Measurements from ENCODE around the gene TMEM135. TPM values are rescaled to one million over a fixed set of nuclear protein-coding genes. Genes with fewer than 3 reads are reported as not detected.
"Not testable (repeated sequence)": the region's sequence is repeated elsewhere in the genome, so short reads cannot be mapped to it uniquely, and the experiment has no call there.

The TMEM135 gene
- total RNA-seq, 2 experiments from 2014 or later = 25.5 to 26.0 TPM

DNA sequence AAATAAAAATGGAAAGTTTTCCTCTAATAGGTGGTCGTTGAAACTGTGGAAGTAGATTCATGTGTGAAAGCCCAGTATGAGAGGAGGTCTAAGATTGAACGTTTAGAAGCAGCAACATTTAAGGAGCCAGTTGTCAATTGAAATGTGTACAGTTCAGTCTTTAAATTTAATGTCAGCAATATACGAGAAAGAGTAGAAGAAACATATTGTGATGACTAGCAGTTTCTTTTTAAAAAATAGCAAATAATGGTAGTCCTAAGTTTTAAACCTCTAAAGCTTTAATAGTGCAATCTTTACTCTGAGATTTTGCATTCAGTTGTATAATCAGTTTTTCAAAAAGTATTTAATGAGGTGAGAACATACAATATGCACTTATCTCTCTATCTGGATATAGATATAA is 44.9 kb downstream of the TMEM135 start:
- no peak overlapping the region for H3K27ac Mint-ChIP-seq
- H3K4me1 Mint-ChIP-seq = peaks cover 25% of the 10 kb centered on the region
- no peak overlapping the region for H3K4me3 Mint-ChIP-seq
- ATAC-seq (no peak), DNase-seq (no peak)
- H3K27me3 Mint-ChIP-seq = no peaks in the 10 kb centered on the region
- H3K36me3 Mint-ChIP-seq (ENCODE audit: low read depth) = peaks cover 28% of the 10 kb centered on the region
- intact Hi-C loops (cut with DNase I, micrococcal nuclease) = loop anchor here in 1 of 2 experiments (10.0 kb wide), 1 partner anchor 48 kb away; the partner anchor contains the start of gene TMEM135
- peaks cover 9% of the 10 kb centered on the region for H3K9me3 Mint-ChIP-seq (ENCODE audit: low read depth)
- ChIA-PET POLR2A (no interaction called here), CTCF (interaction anchor here (1.8 kb wide), 1 partner anchor 15 kb away, joined by 8 read pairs; no protein-coding TSS in a partner anchor)

DNA sequence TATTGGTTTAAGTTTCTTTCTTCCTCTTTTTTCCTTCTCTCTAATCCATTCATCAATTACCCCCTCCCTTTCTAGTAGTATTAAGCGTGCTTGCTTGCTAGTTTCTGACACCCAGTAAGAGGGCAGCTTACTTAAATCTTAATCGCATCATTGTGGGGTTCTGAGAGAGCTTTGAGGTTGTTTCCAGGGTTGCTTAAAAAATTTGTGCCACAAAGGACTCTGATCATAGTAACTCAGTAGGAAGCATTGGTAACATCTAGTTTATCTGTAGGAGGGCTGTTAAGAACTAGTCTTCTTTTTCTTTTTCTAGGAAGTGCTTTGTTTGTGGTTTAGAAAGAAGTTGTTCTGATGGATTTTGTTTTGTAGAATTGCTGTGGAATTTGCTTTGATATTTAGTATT is 45.3 kb downstream of the TMEM135 start:
- intact Hi-C loops (cut with DNase I, micrococcal nuclease) = loop anchor here in 1 of 2 experiments (10.0 kb wide), 1 partner anchor 48 kb away; the partner anchor contains the start of gene TMEM135
- Mint-ChIP-seq H3K27ac (peak overlapping the region; percentile 47), H3K9me3 (ENCODE audit: low read depth) (peaks cover 8% of the 10 kb centered on the region), H3K36me3 (ENCODE audit: low read depth) (peaks cover 31% of the 10 kb centered on the region), H3K27me3 (no peaks in the 10 kb centered on the region), H3K4me1 (peaks cover 25% of the 10 kb centered on the region), H3K4me3 (no peak overlapping the region)
- POLR2A ChIA-PET = no interaction called here
- DNase-seq (no peak), ATAC-seq (no peak)
- CTCF ChIA-PET = interaction anchor here (1.8 kb wide), 1 partner anchor 15 kb away, joined by 8 read pairs; no protein-coding TSS in a partner anchor

DNA sequence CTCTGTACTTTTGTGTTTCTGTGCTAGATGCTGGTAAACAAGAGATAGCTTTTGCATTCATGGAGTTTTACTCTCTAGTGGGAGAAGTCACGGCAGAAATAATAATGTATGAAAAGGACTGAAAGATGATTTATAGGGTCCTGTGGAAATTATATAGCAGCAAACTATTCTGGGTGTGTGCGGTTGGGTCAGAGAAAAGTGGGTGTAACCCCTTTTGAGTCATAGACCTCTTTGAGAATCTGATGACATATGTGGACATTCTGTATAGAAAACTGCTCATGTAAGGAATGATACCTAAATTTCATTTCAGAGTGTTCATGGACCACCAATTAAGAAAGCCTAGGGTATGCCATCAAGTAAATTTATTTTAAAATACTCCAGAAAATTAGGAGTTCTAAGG is 54.4 kb downstream of the TMEM135 start:
- Mint-ChIP-seq H3K4me1 (no peaks in the 10 kb centered on the region), H3K27me3 (no peaks in the 10 kb centered on the region), H3K4me3 (no peak overlapping the region), H3K9me3 (ENCODE audit: low read depth) (peaks cover 7% of the 10 kb centered on the region), H3K36me3 (ENCODE audit: low read depth) (peaks cover 40% of the 10 kb centered on the region), H3K27ac (no peak overlapping the region)
- DNase-seq = no peak
- no peak for ATAC-seq
- intact Hi-C loops (cut with DNase I, micrococcal nuclease) = no loop called here
- ChIA-PET POLR2A (no interaction called here), CTCF (no interaction called here)

DNA sequence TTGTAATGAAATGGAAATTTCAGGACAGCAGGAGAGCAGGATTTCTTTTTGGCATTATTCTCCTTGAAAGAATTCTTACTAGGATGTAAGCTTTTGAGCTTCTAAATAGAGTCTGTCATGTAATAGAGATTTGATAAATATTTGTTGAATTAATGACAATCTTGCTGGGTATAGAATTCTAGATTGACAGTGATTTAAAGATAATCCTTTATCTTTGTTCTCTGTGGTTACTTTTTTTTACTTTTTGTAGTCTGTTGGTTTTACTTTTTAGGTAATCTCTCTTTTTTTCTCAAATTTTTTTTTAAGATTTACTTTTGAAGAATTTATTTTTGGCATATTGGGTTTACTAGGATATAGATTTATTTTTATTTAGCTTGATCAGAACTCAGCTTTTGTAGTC is 54.8 kb downstream of the TMEM135 start:
- Mint-ChIP-seq H3K9me3 (ENCODE audit: low read depth) (peaks cover 7% of the 10 kb centered on the region), H3K27me3 (no peaks in the 10 kb centered on the region), H3K27ac (no peak overlapping the region), H3K36me3 (ENCODE audit: low read depth) (peaks cover 37% of the 10 kb centered on the region), H3K4me1 (peaks cover 2% of the 10 kb centered on the region), H3K4me3 (no peak overlapping the region)
- CTCF ChIA-PET = no interaction called here
- ATAC-seq (no peak), DNase-seq (no peak)
- POLR2A ChIA-PET = no interaction called here
- intact Hi-C loops (cut with DNase I, micrococcal nuclease) = no loop called here

DNA sequence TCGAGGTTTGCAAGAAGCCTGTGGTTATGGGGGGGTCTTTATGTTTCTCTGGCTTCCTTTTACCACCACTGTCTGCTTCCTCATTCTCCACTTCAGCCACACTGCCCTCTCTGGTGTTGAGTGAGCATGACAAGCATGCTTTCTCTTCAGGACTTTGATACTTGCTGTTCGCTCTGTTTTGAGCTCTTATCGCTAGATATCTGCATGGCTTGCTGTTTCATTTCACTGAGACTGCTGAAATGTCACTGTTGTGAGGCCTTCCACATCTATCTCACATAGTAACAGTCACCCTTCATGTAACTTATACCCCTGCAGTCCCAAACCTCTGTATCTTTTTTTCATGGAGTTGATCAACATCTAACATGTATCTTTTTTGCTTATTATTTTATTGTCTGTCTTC is 59.8 kb downstream of the TMEM135 start:
- peak; percentile 61 for DNase-seq
- ATAC-seq = peak; percentile 89
- ChIA-PET POLR2A (no interaction called here), CTCF (interaction anchor here (0.6 to 1.8 kb wide), 13 partner anchors 11 to 1432 kb away, joined by 3 to 20 read pairs (median 4); no protein-coding TSS in a partner anchor)
- Mint-ChIP-seq H3K36me3 (ENCODE audit: low read depth) (peaks cover 23% of the 10 kb centered on the region), H3K4me1 (peaks cover 8% of the 10 kb centered on the region), H3K27ac (no peak overlapping the region), H3K27me3 (no peaks in the 10 kb centered on the region), H3K4me3 (no peak overlapping the region), H3K9me3 (ENCODE audit: low read depth) (peaks cover 3% of the 10 kb centered on the region)
- intact Hi-C loops (cut with DNase I, micrococcal nuclease) = loop anchor here in 1 of 2 experiments (2.0 kb wide), 1 partner anchor 193 kb away; no protein-coding TSS in a partner anchor

DNA sequence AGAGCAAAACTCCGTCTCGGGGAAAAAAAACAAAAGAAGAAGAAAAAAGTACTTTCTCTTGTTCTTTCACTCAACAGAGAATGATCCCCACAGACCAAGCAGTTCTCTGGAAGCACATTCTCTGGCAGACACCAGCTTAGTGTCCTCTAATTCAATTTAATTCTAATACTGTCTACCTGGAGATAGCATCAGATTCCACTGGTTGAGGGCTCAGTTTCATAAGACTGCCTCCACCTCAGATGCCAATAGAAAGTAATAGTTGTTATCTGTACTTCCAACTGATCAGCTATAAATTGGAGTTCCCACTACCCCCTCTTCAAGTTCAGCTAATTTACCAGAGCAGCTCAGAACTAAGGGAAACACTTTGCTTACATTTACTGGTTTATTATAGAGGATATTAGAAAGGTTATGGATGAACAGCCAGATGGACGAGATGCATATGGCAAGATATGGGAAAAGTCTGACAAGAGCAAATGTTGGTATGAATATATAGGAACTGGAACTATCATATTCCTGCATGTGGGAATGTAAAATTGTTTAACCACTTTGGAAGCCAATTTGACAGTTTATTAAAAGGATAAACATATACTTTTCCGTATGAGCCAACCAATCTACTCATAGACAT is 64.3 kb downstream of the TMEM135 start:
- Mint-ChIP-seq H3K4me1 (peaks cover 8% of the 10 kb centered on the region), H3K36me3 (ENCODE audit: low read depth) (peaks cover 14% of the 10 kb centered on the region), H3K27me3 (no peaks in the 10 kb centered on the region), H3K27ac (no peak overlapping the region), H3K9me3 (ENCODE audit: low read depth) (peaks cover 1% of the 10 kb centered on the region), H3K4me3 (no peak overlapping the region)
- no peak for ATAC-seq
- intact Hi-C loops (cut with DNase I, micrococcal nuclease) = no loop called here
- POLR2A ChIA-PET = no interaction called here
- CTCF ChIA-PET = interaction anchor here (1.3 kb wide), 1 partner anchor 17 kb away, joined by 5 read pairs; no protein-coding TSS in a partner anchor
- no peak for DNase-seq

DNA sequence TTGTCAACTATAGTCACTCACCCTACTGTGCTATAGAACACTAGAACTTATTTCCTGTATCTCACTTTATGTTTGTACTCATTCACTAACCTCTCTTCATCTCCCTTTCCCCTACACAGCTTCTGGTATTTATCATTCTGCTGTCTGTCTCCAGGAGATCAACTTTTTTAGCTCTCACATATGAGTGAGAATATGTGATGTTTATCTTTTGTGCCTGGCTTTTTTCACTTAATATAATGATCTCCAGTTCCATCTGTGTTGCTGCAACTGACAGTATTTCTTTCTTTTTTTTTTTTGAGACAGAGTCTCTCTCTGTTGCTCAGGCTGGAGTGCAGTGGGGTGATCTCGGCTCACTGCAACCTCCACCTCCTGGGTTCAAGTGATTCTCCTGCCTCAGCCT is 68.1 kb downstream of the TMEM135 start:
- H3K9me3 Mint-ChIP-seq (ENCODE audit: low read depth); POLR2A ChIA-PET; H3K4me3 Mint-ChIP-seq; H3K27ac Mint-ChIP-seq; H3K27me3 Mint-ChIP-seq; intact Hi-C loops (cut with DNase I, micrococcal nuclease); DNase-seq; CTCF ChIA-PET; ATAC-seq; H3K4me1 Mint-ChIP-seq: not testable (repeated sequence)
- H3K36me3 Mint-ChIP-seq (ENCODE audit: low read depth) = peaks cover 22% of the 10 kb centered on the region

DNA sequence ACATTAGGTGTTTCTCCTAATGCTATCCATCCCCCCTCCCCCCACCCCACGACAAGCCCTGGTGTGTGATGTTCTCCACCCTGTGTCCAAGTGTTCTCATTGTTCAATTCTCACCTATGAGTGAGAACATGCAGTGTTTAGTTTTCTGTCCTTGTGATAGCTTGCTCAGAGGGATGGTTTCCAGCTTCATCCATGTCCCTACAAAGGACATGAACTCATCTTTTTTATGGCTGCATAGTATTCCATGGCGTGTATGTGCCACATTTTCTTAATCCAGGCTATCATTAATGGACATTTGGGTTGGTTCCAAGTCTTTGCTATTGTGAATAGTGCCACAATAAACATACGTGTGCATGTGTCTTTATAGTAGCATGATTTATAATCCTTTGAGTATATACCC is 69.6 kb downstream of the TMEM135 start:
- H3K36me3 Mint-ChIP-seq (ENCODE audit: low read depth) = peaks cover 22% of the 10 kb centered on the region
- H3K4me3 Mint-ChIP-seq; ATAC-seq; intact Hi-C loops (cut with DNase I, micrococcal nuclease); H3K27ac Mint-ChIP-seq; H3K27me3 Mint-ChIP-seq; CTCF ChIA-PET; H3K4me1 Mint-ChIP-seq; H3K9me3 Mint-ChIP-seq (ENCODE audit: low read depth); DNase-seq; POLR2A ChIA-PET: not testable (repeated sequence)

DNA sequence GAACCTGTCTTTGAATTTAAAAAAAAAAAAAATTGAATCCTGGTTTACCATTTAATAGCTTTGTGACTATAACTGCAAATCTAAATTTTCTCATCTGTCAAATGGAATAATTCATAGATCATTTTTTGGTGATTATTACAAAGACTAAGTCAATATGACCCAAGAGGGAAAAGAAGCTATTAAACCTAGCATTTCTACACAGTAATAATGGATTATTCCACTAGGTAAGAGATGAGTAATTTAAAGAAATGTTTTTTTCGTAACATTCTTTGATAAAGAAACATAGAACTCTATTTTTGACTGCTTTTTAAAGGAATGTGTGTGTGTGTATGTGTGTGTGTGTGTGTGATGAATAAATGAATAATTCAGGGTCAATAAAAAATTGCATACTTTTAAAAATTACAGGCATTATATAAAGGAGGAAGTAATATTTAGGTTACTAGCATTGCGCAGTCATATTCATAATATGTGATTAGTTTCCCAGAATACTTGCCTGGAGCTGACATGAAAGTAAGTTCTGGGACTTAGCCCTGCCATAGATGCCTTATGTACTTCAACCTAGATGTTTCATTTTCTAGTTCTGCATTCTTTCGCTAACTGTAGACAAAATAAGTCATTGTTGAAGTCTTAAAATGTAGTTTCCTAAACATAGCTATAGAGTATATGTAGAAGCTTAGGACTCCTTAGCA is 72.9 kb downstream of the TMEM135 start:
- POLR2A ChIA-PET = interaction anchor here (0.6 kb wide), 1 partner anchor 38 kb away, joined by 13 read pairs; no protein-coding TSS in a partner anchor
- Mint-ChIP-seq H3K4me1 (peaks cover 4% of the 10 kb centered on the region), H3K4me3 (no peak overlapping the region), H3K36me3 (ENCODE audit: low read depth) (peaks cover 16% of the 10 kb centered on the region), H3K9me3 (ENCODE audit: low read depth) (peaks cover 3% of the 10 kb centered on the region), H3K27ac (no peak overlapping the region), H3K27me3 (no peaks in the 10 kb centered on the region)
- ATAC-seq = peak; percentile 42
- CTCF ChIA-PET = interaction anchor here (0.5 to 3.5 kb wide), 6 partner anchors 13 to 175 kb away, joined by 3 to 20 read pairs (median 3); no protein-coding TSS in a partner anchor
- no peak for DNase-seq
- intact Hi-C loops (cut with DNase I, micrococcal nuclease) = no loop called here

DNA sequence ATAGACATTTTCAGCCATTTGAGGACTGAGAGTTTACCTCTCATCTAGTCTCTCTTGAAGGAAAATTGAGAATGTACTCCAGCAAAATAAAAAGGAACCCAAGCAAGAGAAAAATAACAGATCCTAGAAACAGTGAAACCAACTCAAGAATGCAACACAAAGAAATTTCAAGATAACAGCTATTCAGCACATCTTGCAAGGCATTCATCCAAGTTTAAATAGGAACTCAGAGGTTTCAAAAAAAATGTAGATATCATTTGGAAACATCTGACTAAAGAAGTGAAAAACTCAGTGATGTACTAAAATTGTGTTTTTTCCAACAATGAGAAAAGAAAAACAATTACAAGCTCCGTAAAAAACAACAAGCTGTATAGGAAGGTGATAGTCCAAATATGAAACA is 76.4 kb downstream of the TMEM135 start:
- H3K4me1 Mint-ChIP-seq = peaks cover 7% of the 10 kb centered on the region
- ChIA-PET CTCF (interaction anchor here (0.9 kb wide), 1 partner anchor 17 kb away, joined by 3 read pairs; no protein-coding TSS in a partner anchor), POLR2A (no interaction called here)
- intact Hi-C loops (cut with DNase I, micrococcal nuclease) = no loop called here
- no peak overlapping the region for H3K4me3 Mint-ChIP-seq
- no peak for DNase-seq
- no peaks in the 10 kb centered on the region for H3K27me3 Mint-ChIP-seq
- ATAC-seq = no peak
- peaks cover 2% of the 10 kb centered on the region for H3K36me3 Mint-ChIP-seq (ENCODE audit: low read depth)
- no peak overlapping the region for H3K27ac Mint-ChIP-seq
- no peaks in the 10 kb centered on the region for H3K9me3 Mint-ChIP-seq (ENCODE audit: low read depth)

DNA sequence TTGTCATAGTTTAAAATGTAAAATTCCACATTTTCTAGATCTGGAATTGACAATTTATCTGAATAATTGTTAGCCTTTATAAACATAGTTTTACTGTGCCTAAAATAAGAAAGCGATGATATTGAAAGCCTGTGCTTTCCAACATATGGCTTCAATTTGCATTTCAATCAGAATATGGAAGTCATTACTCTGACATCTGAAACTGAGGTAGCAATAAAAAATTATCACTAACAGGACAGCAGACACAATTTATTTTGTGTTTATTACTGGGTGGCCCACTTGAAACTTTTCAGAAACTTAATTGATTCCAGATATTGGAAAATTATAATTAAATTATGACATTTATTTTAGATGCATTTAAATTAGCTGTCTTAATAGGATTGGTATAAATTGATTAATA is 78.5 kb downstream of the TMEM135 start:
- ATAC-seq (no peak), DNase-seq (no peak)
- no peak overlapping the region for H3K27ac Mint-ChIP-seq
- H3K9me3 Mint-ChIP-seq (ENCODE audit: low read depth) = no peaks in the 10 kb centered on the region
- H3K27me3 Mint-ChIP-seq = no peaks in the 10 kb centered on the region
- CTCF ChIA-PET = no interaction called here
- H3K4me3 Mint-ChIP-seq = no peak overlapping the region
- POLR2A ChIA-PET = no interaction called here
- peaks cover 3% of the 10 kb centered on the region for H3K4me1 Mint-ChIP-seq
- H3K36me3 Mint-ChIP-seq (ENCODE audit: low read depth) = peaks cover 2% of the 10 kb centered on the region
- intact Hi-C loops (cut with DNase I, micrococcal nuclease) = no loop called here

DNA sequence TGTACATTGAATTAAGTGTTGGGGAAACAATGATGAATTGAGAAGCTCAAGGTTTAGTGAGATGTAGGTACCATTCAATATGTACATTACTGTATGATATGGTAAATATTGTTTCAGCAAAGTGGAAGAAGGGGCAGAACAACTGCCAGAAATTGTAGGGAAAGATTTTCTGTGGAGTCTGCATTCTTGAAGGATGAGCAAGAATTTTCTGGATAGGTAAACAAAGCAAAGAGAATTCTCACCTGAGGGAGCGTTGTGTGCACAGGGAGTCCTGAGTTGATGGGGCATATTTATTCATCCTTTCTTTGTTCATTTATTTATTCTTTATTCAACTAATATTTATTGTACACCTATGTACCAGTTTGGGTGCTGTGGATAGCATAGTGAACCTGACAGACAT is 83.2 kb downstream of the TMEM135 start:
- H3K27me3 Mint-ChIP-seq = no peaks in the 10 kb centered on the region
- peaks cover 2% of the 10 kb centered on the region for H3K36me3 Mint-ChIP-seq (ENCODE audit: low read depth)
- no peak for ATAC-seq
- peaks cover 3% of the 10 kb centered on the region for H3K4me1 Mint-ChIP-seq
- ChIA-PET CTCF (no interaction called here), POLR2A (no interaction called here)
- intact Hi-C loops (cut with DNase I, micrococcal nuclease) = no loop called here
- H3K27ac Mint-ChIP-seq = no peak overlapping the region
- no peaks in the 10 kb centered on the region for H3K9me3 Mint-ChIP-seq (ENCODE audit: low read depth)
- no peak for DNase-seq
- H3K4me3 Mint-ChIP-seq = no peak overlapping the region
